Activated effector memory CD4-positive, alpha-beta T cell treated with Interleukin-2 at 50 U/mL for 16 hours (primary cell): ENCODE results near the gene CRYBA2.

Source experiments
- DNase-seq: peaks from one replicate; pipeline ENCODE4 v3.0.0-alpha.2; 2020

The CRYBA2 gene

DNA sequence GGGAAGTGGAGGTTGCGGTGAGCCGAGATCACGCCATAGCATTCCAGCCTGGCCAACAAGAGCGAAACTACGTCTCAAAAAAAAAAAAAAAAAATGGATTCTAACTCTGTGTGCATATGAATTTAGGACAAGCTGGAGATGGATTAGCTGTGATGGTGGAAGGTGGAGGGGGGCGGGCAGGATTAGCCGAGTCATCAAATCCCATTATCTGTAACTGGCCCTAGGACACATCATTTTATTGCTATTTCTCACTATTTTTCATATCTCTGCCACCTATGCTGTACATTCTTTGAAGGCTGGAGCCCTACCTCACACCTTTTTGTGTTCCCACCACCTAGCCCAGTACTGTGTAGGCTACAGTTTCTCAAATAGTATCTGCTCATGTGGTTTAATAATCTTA is 41.1 kb downstream of the CRYBA2 start:
- no peak for DNase-seq

DNA sequence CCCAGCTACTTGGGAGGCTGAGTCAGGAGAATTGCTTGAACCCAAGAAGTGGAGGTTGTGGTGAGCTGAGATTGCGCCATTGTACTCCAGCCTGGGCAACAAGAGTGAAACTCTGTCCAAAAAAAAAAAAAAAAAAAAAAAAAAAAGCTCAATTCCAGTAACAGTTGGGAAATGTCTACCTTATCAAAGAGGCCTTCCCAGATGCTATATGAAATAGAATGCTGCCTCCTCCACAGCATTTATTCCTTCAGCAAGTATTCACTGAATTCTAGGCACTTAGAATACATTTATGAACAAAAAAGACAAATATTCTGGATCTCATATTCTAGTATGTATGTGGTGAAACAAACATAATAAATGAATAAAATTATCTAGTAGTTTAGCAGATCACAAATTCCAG is 46.6 kb downstream of the CRYBA2 start:
- no peak for DNase-seq

GRCh38 chr2:218944759-218945404 is 48.3 kb downstream of the CRYBA2 start:
- DNase-seq: no peak
